MM.1S (cell line): ENCODE data around the gene ARHGEF18.

Source experiments
- DNase-seq: peaks from one replicate; pipeline ENCODE4 v3.0.0-alpha.2; 2015
- H2AFZ ChIP-seq: fragments of 300-600 bp; sonication (generic); 2 replicates; pipeline ENCODE4 v1.6.0; 2016; ENCODE audit warnings: antibody characterized with exemption, low read length
- H3F3A ChIP-seq: fragments of 300-600 bp; sonication (generic); 2 replicates; pipeline ENCODE4 v1.6.1; 2016; ENCODE audit warnings: mild to moderate bottlenecking, antibody characterized with exemption, low read length, moderate library complexity, mixed read lengths; ENCODE audit not compliant: insufficient read depth
- H3K27ac ChIP-seq: fragments of 300-600 bp; sonication (generic); 2 replicates; pipeline ENCODE4 v1.5.1; 2016; ENCODE audit warnings: mild to moderate bottlenecking, low read length
- H3K27me3 ChIP-seq: fragments of 300-600 bp; sonication (generic); replicated peaks from 2 replicates; pipeline ENCODE4 v1.6.0; 2016; ENCODE audit warnings: low read length; ENCODE audit not compliant: insufficient read depth
- H3K36me3 ChIP-seq: fragments of 300-600 bp; sonication (generic); replicated peaks from 2 replicates; pipeline ENCODE4 v1.6.1; 2016; ENCODE audit warnings: mild to moderate bottlenecking, low read length, mixed read lengths; ENCODE audit not compliant: insufficient read depth
- H3K4me1 ChIP-seq: fragments of 300-600 bp; sonication (generic); 2 replicates; pipeline ENCODE4 v1.6.1; 2016; ENCODE audit warnings: low read length, mixed read lengths
- H3K4me2 ChIP-seq: fragments of 300-600 bp; sonication (generic); 2 replicates; pipeline ENCODE4 v1.6.0; 2016; ENCODE audit warnings: low read depth, low read length
- H3K4me3 ChIP-seq: fragments of 300-600 bp; sonication (generic); 2 replicates; pipeline ENCODE4 v1.5.1; 2016; ENCODE audit warnings: low read length, mixed read lengths
- H3K79me2 ChIP-seq: fragments of 300-600 bp; sonication (generic); 2 replicates; pipeline ENCODE4 v1.6.1; 2016; ENCODE audit warnings: mixed run types, low read length, mixed read lengths
- H3K9ac ChIP-seq: fragments of 300-600 bp; sonication (generic); 2 replicates; pipeline ENCODE4 v1.6.1; 2016; ENCODE audit warnings: low read length, mixed read lengths
- H3K9me2 ChIP-seq: fragments of 300-600 bp; sonication (generic); replicated peaks from 2 replicates; pipeline ENCODE4 v1.6.1; 2016; ENCODE audit warnings: mild to moderate bottlenecking, low read length, mixed read lengths; ENCODE audit not compliant: insufficient read depth
- H3K9me3 ChIP-seq: fragments of 300-600 bp; sonication (generic); replicated peaks from 2 replicates; pipeline ENCODE4 v1.6.1; 2016; ENCODE audit warnings: mild to moderate bottlenecking, low read length, mixed read lengths; ENCODE audit not compliant: insufficient read depth
- H4K20me1 ChIP-seq: fragments of 300-600 bp; sonication (generic); 2 replicates; pipeline ENCODE4 v1.6.1; 2016; ENCODE audit warnings: mild to moderate bottlenecking, low read length, moderate library complexity, mixed read lengths; ENCODE audit not compliant: insufficient read depth
- EZH2 ChIP-seq: fragments of 300-600 bp; sonication (generic); optimal IDR thresholded peaks from 2 replicates; pipeline ENCODE3; 2017; ENCODE audit warnings: low read depth, mild to moderate bottlenecking, antibody characterized with exemption, low read length, mixed read lengths
- EZH2phosphoT487 ChIP-seq: fragments of 300-600 bp; sonication (generic); IDR thresholded peaks from 2 replicates; pipeline ENCODE4 v1.6.1; 2018; ENCODE audit warnings: antibody characterized with exemption, low read length
- TF ChIP-seq, protein P1 (sequence below): fragments of 300-600 bp; sonication (generic); IDR thresholded peaks from 2 replicates; pipeline ENCODE4 v1.5.1; 2016; ENCODE audit warnings: antibody characterized with exemption, low read length, mixed read lengths

The ARHGEF18 gene

GRCh38 chr19:7377196-7377595, 28.5 kb downstream of the ARHGEF18 start:
- Histone ChIP-seq H3K9ac (no peak overlapping the region), H3F3A (no peaks in the 10 kb centered on the region), H2AFZ (no peak overlapping the region), H3K36me3 (no peaks in the 10 kb centered on the region), H4K20me1 (no peaks in the 10 kb centered on the region), H3K9me3 (no peaks in the 10 kb centered on the region), H3K79me2 (no peaks in the 10 kb centered on the region), H3K4me2 (no peak overlapping the region), H3K4me1 (peaks cover 6% of the 10 kb centered on the region), H3K9me2 (no peaks in the 10 kb centered on the region), H3K4me3 (no peak overlapping the region), H3K27ac (no peak overlapping the region), H3K27me3 (peaks cover 17% of the 10 kb centered on the region)
- DNase-seq = no peak
- TF ChIP-seq, protein P1, sequence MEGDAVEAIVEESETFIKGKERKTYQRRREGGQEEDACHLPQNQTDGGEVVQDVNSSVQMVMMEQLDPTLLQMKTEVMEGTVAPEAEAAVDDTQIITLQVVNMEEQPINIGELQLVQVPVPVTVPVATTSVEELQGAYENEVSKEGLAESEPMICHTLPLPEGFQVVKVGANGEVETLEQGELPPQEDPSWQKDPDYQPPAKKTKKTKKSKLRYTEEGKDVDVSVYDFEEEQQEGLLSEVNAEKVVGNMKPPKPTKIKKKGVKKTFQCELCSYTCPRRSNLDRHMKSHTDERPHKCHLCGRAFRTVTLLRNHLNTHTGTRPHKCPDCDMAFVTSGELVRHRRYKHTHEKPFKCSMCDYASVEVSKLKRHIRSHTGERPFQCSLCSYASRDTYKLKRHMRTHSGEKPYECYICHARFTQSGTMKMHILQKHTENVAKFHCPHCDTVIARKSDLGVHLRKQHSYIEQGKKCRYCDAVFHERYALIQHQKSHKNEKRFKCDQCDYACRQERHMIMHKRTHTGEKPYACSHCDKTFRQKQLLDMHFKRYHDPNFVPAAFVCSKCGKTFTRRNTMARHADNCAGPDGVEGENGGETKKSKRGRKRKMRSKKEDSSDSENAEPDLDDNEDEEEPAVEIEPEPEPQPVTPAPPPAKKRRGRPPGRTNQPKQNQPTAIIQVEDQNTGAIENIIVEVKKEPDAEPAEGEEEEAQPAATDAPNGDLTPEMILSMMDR = no peak

GRCh38 chr19:7381073-7381390, 32.3 kb downstream of the ARHGEF18 start:
- H3K9me2 ChIP-seq = no peaks in the 10 kb centered on the region
- peak overlapping the region; percentile 33; the same call in 1 of the 2 replicates for H3K4me2 ChIP-seq
- H2AFZ ChIP-seq = peak overlapping the region; percentile 21
- no peaks in the 10 kb centered on the region for H4K20me1 ChIP-seq
- TF ChIP-seq EZH2 (no peak), EZH2phosphoT487 (no peak)
- no peak overlapping the region for H3K4me3 ChIP-seq
- H3K27me3 ChIP-seq = peaks cover 23% of the 10 kb centered on the region
- no peaks in the 10 kb centered on the region for H3K36me3 ChIP-seq
- no peaks in the 10 kb centered on the region for H3K79me2 ChIP-seq
- no peak overlapping the region for H3K27ac ChIP-seq
- no peaks in the 10 kb centered on the region for H3F3A ChIP-seq
- peaks cover 6% of the 10 kb centered on the region for H3K4me1 ChIP-seq
- no peak for DNase-seq
- no peak overlapping the region for H3K9ac ChIP-seq
- no peaks in the 10 kb centered on the region for H3K9me3 ChIP-seq

DNA sequence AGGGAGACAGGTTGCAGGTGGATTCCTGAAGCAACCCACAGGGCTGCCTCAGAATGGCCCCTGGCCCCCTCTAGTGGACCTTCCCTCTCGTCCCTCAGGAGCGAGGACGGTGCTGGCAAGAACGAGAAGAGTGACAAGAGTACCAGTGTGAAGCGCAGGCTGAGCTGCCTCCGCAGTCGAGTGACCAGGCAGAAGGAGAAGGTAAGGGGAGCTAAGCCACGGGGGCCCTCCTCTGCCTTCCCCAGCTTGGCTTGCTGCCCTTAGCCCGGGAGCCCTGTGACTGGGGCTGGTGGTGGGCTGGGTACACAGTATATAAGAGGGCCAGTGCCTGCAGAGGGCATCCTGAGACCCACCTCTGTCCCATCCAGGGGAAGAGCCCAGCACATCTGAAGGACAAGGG, 34.0 kb downstream of the ARHGEF18 start:
- H3K9me2 ChIP-seq = no peaks in the 10 kb centered on the region
- H3K9ac ChIP-seq = no peak overlapping the region
- H3K79me2 ChIP-seq = no peaks in the 10 kb centered on the region
- no peaks in the 10 kb centered on the region for H3K9me3 ChIP-seq
- no peaks in the 10 kb centered on the region for H3K36me3 ChIP-seq
- H3K4me2 ChIP-seq = no peak overlapping the region
- H3K27ac ChIP-seq = no peak overlapping the region
- H2AFZ ChIP-seq = no peak overlapping the region
- H4K20me1 ChIP-seq = no peaks in the 10 kb centered on the region
- peaks cover 17% of the 10 kb centered on the region for H3K27me3 ChIP-seq
- no peaks in the 10 kb centered on the region for H3F3A ChIP-seq
- peaks cover 6% of the 10 kb centered on the region for H3K4me1 ChIP-seq
- no peak for DNase-seq
- TF ChIP-seq EZH2 (no peak), EZH2phosphoT487 (no peak)
- TF ChIP-seq, protein P1 = no peak
- H3K4me3 ChIP-seq = no peak overlapping the region

GRCh38 chr19:7383284-7383683, 34.5 kb downstream of the ARHGEF18 start:
- Histone ChIP-seq H2AFZ (no peak overlapping the region), H3K27me3 (peaks cover 17% of the 10 kb centered on the region), H3F3A (no peaks in the 10 kb centered on the region), H3K36me3 (no peaks in the 10 kb centered on the region), H3K9ac (no peak overlapping the region), H3K9me2 (no peaks in the 10 kb centered on the region), H3K9me3 (no peaks in the 10 kb centered on the region), H3K79me2 (no peaks in the 10 kb centered on the region), H3K4me1 (peaks cover 6% of the 10 kb centered on the region), H3K4me2 (no peak overlapping the region), H3K4me3 (no peak overlapping the region), H3K27ac (no peak overlapping the region), H4K20me1 (no peaks in the 10 kb centered on the region)
- DNase-seq = no peak
- TF ChIP-seq EZH2 = no peak
- no peak for TF ChIP-seq EZH2phosphoT487
- TF ChIP-seq, protein P1 = no peak
